Measurements from ENCODE around the gene GARIN5B. TPM values are rescaled to one million over a fixed set of nuclear protein-coding genes. Genes with fewer than 3 reads are reported as not detected.

Gene GARIN5B
- total RNA-seq, 2 experiments from 2014 or later = not detected

GRCh38 chr19:55347442-55348009, 15.5 kb downstream of the GARIN5B start:
- Mint-ChIP-seq H3K4me3 (no peak overlapping the region), H3K9me3 (no peaks in the 10 kb centered on the region), H3K36me3 (peaks cover 9% of the 10 kb centered on the region), H3K27ac (no peak overlapping the region), H3K4me1 (peaks cover 11% of the 10 kb centered on the region), H3K27me3 (peaks cover 13% of the 10 kb centered on the region)
- no peak for ATAC-seq (ENCODE audit: low read depth)
- DNase-seq = no peak
- POLR2A ChIA-PET = interaction anchor here (0.5 to 1.8 kb wide), 3 partner anchors 8 to 277 kb away, joined by 3 to 7 read pairs (median 3); partner anchors contain the start of genes KMT5C, TMEM150B and ZNF784

- H3K9me3 Mint-ChIP-seq = no peaks in the 10 kb centered on the region
- H3K27me3 Mint-ChIP-seq = peaks cover 8% of the 10 kb centered on the region
- no peak for ATAC-seq (ENCODE audit: low read depth)
- H3K36me3 Mint-ChIP-seq = peaks cover 9% of the 10 kb centered on the region
- no peak overlapping the region for H3K27ac Mint-ChIP-seq
- H3K4me1 Mint-ChIP-seq = peaks cover 8% of the 10 kb centered on the region
- DNase-seq = no peak
- H3K4me3 Mint-ChIP-seq = no peak overlapping the region
- POLR2A ChIA-PET = interaction anchor here (1.2 kb wide), 1 partner anchor 22 kb away, joined by 3 read pairs; the partner anchor contains the start of gene TMEM150B
Measured at GRCh38 chr19:55346725-55347441, 16.2 kb downstream of the GARIN5B start.

- Mint-ChIP-seq H3K4me1 (peaks cover 6% of the 10 kb centered on the region), H3K36me3 (peaks cover 11% of the 10 kb centered on the region), H3K9me3 (no peaks in the 10 kb centered on the region), H3K27me3 (peaks cover under 1% of the 10 kb centered on the region), H3K4me3 (no peak overlapping the region), H3K27ac (no peak overlapping the region)
- ATAC-seq (ENCODE audit: low read depth) (no peak), DNase-seq (no peak)
- POLR2A ChIA-PET = interaction anchor here (1.3 kb wide), 1 partner anchor 37 kb away, joined by 3 read pairs; no protein-coding TSS in a partner anchor
Measured at GRCh38 chr19:55345818-55346724, 17.0 kb downstream of the GARIN5B start.

- ATAC-seq (ENCODE audit: low read depth) = no peak
- H3K27me3 Mint-ChIP-seq = no peaks in the 10 kb centered on the region
- POLR2A ChIA-PET = interaction anchor here (1.3 kb wide), 1 partner anchor 38 kb away, joined by 3 read pairs; no protein-coding TSS in a partner anchor
- peaks cover 11% of the 10 kb centered on the region for H3K36me3 Mint-ChIP-seq
- no peaks in the 10 kb centered on the region for H3K9me3 Mint-ChIP-seq
- H3K27ac Mint-ChIP-seq = no peak overlapping the region
- no peak overlapping the region for H3K4me3 Mint-ChIP-seq
- H3K4me1 Mint-ChIP-seq = peaks cover 6% of the 10 kb centered on the region
- DNase-seq = no peak
Measured at GRCh38 chr19:55345101-55345817, 17.8 kb downstream of the GARIN5B start.

GRCh38 chr19:55344444-55344843, 18.6 kb downstream of the GARIN5B start:
- Mint-ChIP-seq H3K4me1 (peaks cover 7% of the 10 kb centered on the region), H3K27me3 (no peaks in the 10 kb centered on the region), H3K36me3 (peaks cover 11% of the 10 kb centered on the region), H3K4me3 (no peak overlapping the region), H3K27ac (no peak overlapping the region), H3K9me3 (no peaks in the 10 kb centered on the region)
- no peak for ATAC-seq (ENCODE audit: low read depth)
- POLR2A ChIA-PET = no interaction called here
- DNase-seq = no peak

GRCh38 chr19:55341595-55342531, 21.2 kb downstream of the GARIN5B start:
- no peaks in the 10 kb centered on the region for H3K9me3 Mint-ChIP-seq
- DNase-seq = no peak
- H3K4me1 Mint-ChIP-seq = peaks cover 14% of the 10 kb centered on the region
- H3K4me3 Mint-ChIP-seq = peak overlapping the region; percentile 77
- peaks cover 7% of the 10 kb centered on the region for H3K36me3 Mint-ChIP-seq
- H3K27me3 Mint-ChIP-seq = peaks cover 5% of the 10 kb centered on the region
- H3K27ac Mint-ChIP-seq = peak overlapping the region; percentile 72
- POLR2A ChIA-PET = interaction anchor here (1.1 kb wide), 1 partner anchor 45 kb away, joined by 3 read pairs; no protein-coding TSS in a partner anchor
- no peak for ATAC-seq (ENCODE audit: low read depth)

- H3K36me3 Mint-ChIP-seq = peaks cover 7% of the 10 kb centered on the region
- peak overlapping the region; percentile 94 for H3K27ac Mint-ChIP-seq
- H3K27me3 Mint-ChIP-seq = peaks cover 11% of the 10 kb centered on the region
- H3K4me3 Mint-ChIP-seq = peak overlapping the region; percentile 93
- peaks cover 14% of the 10 kb centered on the region for H3K4me1 Mint-ChIP-seq
- no peak for ATAC-seq (ENCODE audit: low read depth)
- peak; percentile 67 for DNase-seq
- POLR2A ChIA-PET = interaction anchor here (0.8 to 1.1 kb wide), 4 partner anchors 9 to 66 kb away, joined by 3 to 4 read pairs (median 4); partner anchors contain the start of genes TMEM238 and UBE2S
- H3K9me3 Mint-ChIP-seq = no peaks in the 10 kb centered on the region
Measured at GRCh38 chr19:55341171-55341588, 21.9 kb downstream of the GARIN5B start.

- peak; percentile 60 for DNase-seq
- H3K27me3 Mint-ChIP-seq = peaks cover 15% of the 10 kb centered on the region
- peak overlapping the region; percentile 93 for H3K4me3 Mint-ChIP-seq
- no peak for ATAC-seq (ENCODE audit: low read depth)
- POLR2A ChIA-PET = interaction anchor here (0.8 to 1.1 kb wide), 4 partner anchors 9 to 67 kb away, joined by 3 to 4 read pairs (median 4); partner anchors contain the start of genes TMEM238 and UBE2S
- H3K36me3 Mint-ChIP-seq = peaks cover 7% of the 10 kb centered on the region
- peaks cover 14% of the 10 kb centered on the region for H3K4me1 Mint-ChIP-seq
- peak overlapping the region; percentile 94 for H3K27ac Mint-ChIP-seq
- no peaks in the 10 kb centered on the region for H3K9me3 Mint-ChIP-seq
Measured at GRCh38 chr19:55340784-55341147, 22.3 kb downstream of the GARIN5B start.

GRCh38 chr19:55339889-55340783, 22.9 kb downstream of the GARIN5B start:
- Mint-ChIP-seq H3K27me3 (peaks cover 15% of the 10 kb centered on the region), H3K4me3 (peak overlapping the region; percentile 97), H3K27ac (peak overlapping the region; percentile 98), H3K4me1 (peaks cover 14% of the 10 kb centered on the region), H3K36me3 (peaks cover 7% of the 10 kb centered on the region), H3K9me3 (no peaks in the 10 kb centered on the region)
- ATAC-seq (ENCODE audit: low read depth) = no peak
- POLR2A ChIA-PET = interaction anchor here (0.6 to 2.4 kb wide), 25 partner anchors 8 to 285 kb away, joined by 3 to 28 read pairs (median 6); partner anchors contain the start of genes COX6B2, HSPBP1, ISOC2 and NAT14
- DNase-seq = no peak

GRCh38 chr19:55339105-55339888, 23.8 kb downstream of the GARIN5B start, which contains the start of gene KMT5C:
Gene KMT5C, plus strand, starts transcription at chr19:55339876. Its CDS starts 2,061 bp downstream, at chr19:55341937.
- DNase-seq (peak; percentile 99), ATAC-seq (ENCODE audit: low read depth) (peak; percentile 87)
- H3K4me1 Mint-ChIP-seq = peaks cover 14% of the 10 kb centered on the region
- POLR2A ChIA-PET = interaction anchor here (0.5 to 2.4 kb wide), 30 partner anchors 9 to 1968 kb away, joined by 3 to 28 read pairs (median 4); partner anchors contain the start of genes COX6B2, FIZ1, HSPBP1 and ISOC2
- H3K4me3 Mint-ChIP-seq = peak within 1 kb of the TSS; percentile 97
- H3K27ac Mint-ChIP-seq = peak within 1 kb of the TSS; percentile 98
- peaks cover 16% of the 10 kb centered on the region for H3K27me3 Mint-ChIP-seq
- peaks cover 7% of the 10 kb centered on the region for H3K36me3 Mint-ChIP-seq
- H3K9me3 Mint-ChIP-seq = no peaks in the 10 kb centered on the region
